NT2/D1 (cell line): Measurements from ENCODE around the gene CSNK1G3.
A peak's percentile ranks its signal among the peaks of the same experiment; 100 is the strongest.

Source experiments
- DNase-seq: peaks from one replicate; pipeline ENCODE4 v3.0.0-alpha.2; 2011; ENCODE audit warnings: low read depth, low spot score
- H3K27me3 ChIP-seq: 2 replicates; pipeline ENCODE4 v1.6.0; 2011; ENCODE audit warnings: mild to moderate bottlenecking; ENCODE audit not compliant: insufficient read length, insufficient read depth
- H3K36me3 ChIP-seq: 2 replicates; pipeline ENCODE4 v1.6.1; 2011; ENCODE audit warnings: mild to moderate bottlenecking, low read length, mixed read lengths; ENCODE audit not compliant: insufficient read depth, insufficient read length
- H3K4me1 ChIP-seq: 2 replicates; pipeline ENCODE4 v1.5.1; 2011; ENCODE audit not compliant: insufficient read depth, insufficient read length
- H3K4me3 ChIP-seq: 2 replicates; pipeline ENCODE4 v1.5.1; 2011; ENCODE audit warnings: low read depth; ENCODE audit not compliant: insufficient read length
- H3K9ac ChIP-seq: 2 replicates; pipeline ENCODE4 v1.6.0; 2011; ENCODE audit warnings: low read depth; ENCODE audit not compliant: insufficient read length
- H3K9me3 ChIP-seq: 2 replicates; pipeline ENCODE4 v1.5.1; 2011; ENCODE audit warnings: mild to moderate bottlenecking, low read length; ENCODE audit not compliant: insufficient read depth
- SUZ12 ChIP-seq: IDR thresholded peaks from 2 replicates; pipeline ENCODE4 v1.6.1; 2011; ENCODE audit not compliant: insufficient read length, insufficient read depth; ENCODE audit errors: extremely low read depth
- YY1 ChIP-seq: IDR thresholded peaks from 2 replicates; pipeline ENCODE4 v1.6.1; 2011; ENCODE audit not compliant: insufficient read length, insufficient read depth
- ZNF274 ChIP-seq: IDR thresholded peaks from 2 replicates; pipeline ENCODE4 v1.6.1; 2011; ENCODE audit warnings: mild to moderate bottlenecking, low read depth, low read length

The CSNK1G3 gene

GRCh38 chr5:123502120-123502519 lies 9.9 kb upstream of the CSNK1G3 start:
- H3K9ac ChIP-seq = no peak overlapping the region
- no peaks in the 10 kb centered on the region for H3K9me3 ChIP-seq
- no peak for DNase-seq
- no peak for TF ChIP-seq YY1
- TF ChIP-seq SUZ12 = no peak
- TF ChIP-seq ZNF274 = no peak
- no peak overlapping the region for H3K4me3 ChIP-seq
- no peaks in the 10 kb centered on the region for H3K36me3 ChIP-seq
- no peaks in the 10 kb centered on the region for H3K4me1 ChIP-seq
- no peaks in the 10 kb centered on the region for H3K27me3 ChIP-seq

- no peak overlapping the region for H3K9ac ChIP-seq
- TF ChIP-seq SUZ12 (no peak), ZNF274 (no peak), YY1 (no peak)
- no peaks in the 10 kb centered on the region for H3K36me3 ChIP-seq
- no peaks in the 10 kb centered on the region for H3K9me3 ChIP-seq
- no peak overlapping the region for H3K4me3 ChIP-seq
- H3K4me1 ChIP-seq = no peaks in the 10 kb centered on the region
- DNase-seq = no peak
- no peaks in the 10 kb centered on the region for H3K27me3 ChIP-seq
Observed at GRCh38 chr5:123503299-123503698, 8.7 kb upstream of the CSNK1G3 start.

GRCh38 chr5:123505633-123506032 lies 6.3 kb upstream of the CSNK1G3 start:
- Histone ChIP-seq H3K9me3 (no peaks in the 10 kb centered on the region), H3K36me3 (no peaks in the 10 kb centered on the region), H3K4me3 (no peak overlapping the region), H3K27me3 (no peaks in the 10 kb centered on the region), H3K9ac (no peak overlapping the region), H3K4me1 (no peaks in the 10 kb centered on the region)
- no peak for DNase-seq
- TF ChIP-seq SUZ12 = no peak
- no peak for TF ChIP-seq YY1
- TF ChIP-seq ZNF274 = no peak

- no peaks in the 10 kb centered on the region for H3K27me3 ChIP-seq
- DNase-seq = no peak
- no peaks in the 10 kb centered on the region for H3K9me3 ChIP-seq
- TF ChIP-seq SUZ12 (no peak), ZNF274 (no peak), YY1 (no peak)
- H3K4me3 ChIP-seq = no peak overlapping the region
- H3K36me3 ChIP-seq = no peaks in the 10 kb centered on the region
- no peaks in the 10 kb centered on the region for H3K4me1 ChIP-seq
- no peak overlapping the region for H3K9ac ChIP-seq
Observed at GRCh38 chr5:123508441-123508840, 3.5 kb upstream of the CSNK1G3 start.

- Histone ChIP-seq H3K4me1 (no peaks in the 10 kb centered on the region), H3K4me3 (peak overlapping the region; percentile 55), H3K9ac (peak overlapping the region; percentile 85), H3K9me3 (no peaks in the 10 kb centered on the region), H3K27me3 (no peaks in the 10 kb centered on the region), H3K36me3 (peaks cover 5% of the 10 kb centered on the region)
- DNase-seq = no peak
- TF ChIP-seq SUZ12 = no peak
- TF ChIP-seq YY1 = no peak
- TF ChIP-seq ZNF274 = no peak
Observed at GRCh38 chr5:123511290-123511647, 708 bp upstream of the CSNK1G3 start.

- Histone ChIP-seq H3K4me3 (peak overlapping the region; percentile 80), H3K27me3 (no peaks in the 10 kb centered on the region), H3K9ac (peak overlapping the region; percentile 93), H3K9me3 (no peaks in the 10 kb centered on the region), H3K36me3 (peaks cover 5% of the 10 kb centered on the region), H3K4me1 (no peaks in the 10 kb centered on the region)
- DNase-seq = peak; percentile 8
- TF ChIP-seq YY1 (no peak), SUZ12 (no peak), ZNF274 (no peak)
Observed at GRCh38 chr5:123512611-123513461, 859 bp downstream of the CSNK1G3 start.

GRCh38 chr5:123514615-123515355 lies 2.8 kb downstream of the CSNK1G3 start:
- Histone ChIP-seq H3K27me3 (no peaks in the 10 kb centered on the region), H3K4me3 (no peak overlapping the region), H3K9ac (no peak overlapping the region), H3K4me1 (no peaks in the 10 kb centered on the region), H3K36me3 (peaks cover 5% of the 10 kb centered on the region), H3K9me3 (no peaks in the 10 kb centered on the region)
- TF ChIP-seq YY1 (no peak), ZNF274 (no peak), SUZ12 (no peak)
- DNase-seq = no peak
